HG03378 (cell line): ENCODE data around the gene GABRG2.
"Not testable (repeated sequence)": the region's sequence is repeated elsewhere in the genome, so short reads cannot be mapped to it uniquely, and the experiment has no call there.

Experiments
- ATAC-seq: cut with Tn5 transposase; IDR thresholded peaks from one replicate; pipeline ENCODE4 v1.9.1; 2021; ENCODE audit warnings: mild to moderate bottlenecking, moderate library complexity; ENCODE audit not compliant: unreplicated experiment

GABRG2 gene

GRCh38 chr5:162067655-162068411 is at the start of gene GABRG2:
TSS of gene GABRG2 (plus strand) at chr5:162067773. CDS start at chr5:162068000, 227 bp downstream.
- no peak for ATAC-seq

GRCh38 chr5:162025312-162025711 is 42.3 kb upstream of the GABRG2 start:
- ATAC-seq = no peak

- ATAC-seq = no peak
Observed at GRCh38 chr5:162026803-162027202, 40.8 kb upstream of the GABRG2 start.

- ATAC-seq = no peak
Observed at GRCh38 chr5:162037431-162037830, 30.1 kb upstream of the GABRG2 start.

GRCh38 chr5:162047279-162047678 is 20.3 kb upstream of the GABRG2 start:
- ATAC-seq = no peak

GRCh38 chr5:162052676-162053075 is 14.9 kb upstream of the GABRG2 start:
- ATAC-seq = no peak

- not testable (repeated sequence) for ATAC-seq
Observed at GRCh38 chr5:162055095-162055494, 12.5 kb upstream of the GABRG2 start.

- no peak for ATAC-seq
Observed at GRCh38 chr5:162067162-162067561, 411 bp upstream of the GABRG2 start.

- ATAC-seq = no peak
Observed at GRCh38 chr5:162068412-162068811, 839 bp downstream of the GABRG2 start.

GRCh38 chr5:162068936-162069335 is 1.4 kb downstream of the GABRG2 start:
- ATAC-seq = no peak

GRCh38 chr5:162078805-162079204 is 11.2 kb downstream of the GABRG2 start:
- ATAC-seq = no peak

GRCh38 chr5:162091336-162091735 is 23.8 kb downstream of the GABRG2 start:
- ATAC-seq = no peak

- no peak for ATAC-seq
Observed at GRCh38 chr5:162096448-162096847, 28.9 kb downstream of the GABRG2 start.

GRCh38 chr5:162107591-162107990 is 40.0 kb downstream of the GABRG2 start:
- ATAC-seq = no peak

GRCh38 chr5:162119801-162120200 is 52.2 kb downstream of the GABRG2 start:
- ATAC-seq = no peak

GRCh38 chr5:162128117-162128516 is 60.5 kb downstream of the GABRG2 start:
- ATAC-seq = no peak

- no peak for ATAC-seq
Observed at GRCh38 chr5:162132348-162132747, 64.8 kb downstream of the GABRG2 start.

- ATAC-seq = no peak
Observed at GRCh38 chr5:162139190-162139589, 71.6 kb downstream of the GABRG2 start.

- no peak for ATAC-seq
Observed at GRCh38 chr5:162154242-162154641, 86.7 kb downstream of the GABRG2 start.

- ATAC-seq = no peak
Observed at GRCh38 chr5:162160401-162160800, 92.8 kb downstream of the GABRG2 start.

GRCh38 chr5:162163663-162164062 is 96.1 kb downstream of the GABRG2 start:
- ATAC-seq = no peak

- ATAC-seq = no peak
Observed at GRCh38 chr5:162174358-162174974, 106.9 kb downstream of the GABRG2 start.
